ENCODE data around the gene TPST2.
"Not testable (repeated sequence)": the region's sequence is repeated elsewhere in the genome, so short reads cannot be mapped to it uniquely, and the experiment has no call there.

TPST2 gene

GRCh38 chr22:26621663-26622062, 31.7 kb upstream of the TPST2 start, which contains the start of gene CRYBA4:
Gene CRYBA4, plus strand, starts transcription at chr22:26621963. Its CDS starts 634 bp downstream, at chr22:26622597.
- Histone ChIP-seq H3K4me1 (ENCODE audit: control insufficient read depth in 1 of 2, insufficient read depth in 2 of 2, low read length in 2 of 2) (peaks cover 0 to 13% of the 10 kb centered on the region in 2 donors), H3K9me3 (ENCODE audit: control insufficient read depth in 1 of 2, low read length in 2 of 2) (no peaks in the 10 kb centered on the region)

DNA sequence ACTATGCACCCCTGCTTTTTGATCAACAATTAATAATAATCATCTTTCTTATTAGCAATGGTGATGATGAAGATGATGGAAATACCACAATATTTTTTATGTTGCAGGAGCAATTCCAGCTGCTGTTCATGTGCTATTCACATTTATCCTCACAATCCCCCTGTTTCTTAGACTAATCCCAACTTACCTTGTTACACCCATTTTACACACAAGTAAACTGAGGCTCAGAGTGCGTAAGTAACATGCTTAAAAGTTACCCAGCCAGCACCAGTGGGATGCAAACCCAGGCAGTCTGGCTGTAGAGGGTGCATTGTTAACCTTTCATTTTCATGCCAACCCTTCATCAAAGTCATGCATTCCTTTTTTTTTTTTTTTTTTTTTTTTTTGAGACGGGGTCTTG, 30.3 kb upstream of the TPST2 start:
- Histone ChIP-seq H3K4me3 (ENCODE audit: low read depth in 1 of 2, low read length in 2 of 2) (no peak overlapping the region), H3K27ac (ENCODE audit: low read depth, low read length) (no peak overlapping the region), H3K27me3 (ENCODE audit: control insufficient read depth in 1 of 2, insufficient read depth in 2 of 2, low read length in 2 of 2) (no peaks in the 10 kb centered on the region), H3K9ac (ENCODE audit: low read depth in 1 of 2, low read length in 2 of 2) (no peak overlapping the region), H3K36me3 (ENCODE audit: control insufficient read depth in 1 of 2, insufficient read depth in 2 of 2, low read length in 2 of 2) (no peaks in the 10 kb centered on the region), H3K4me1 (ENCODE audit: control insufficient read depth in 1 of 2, insufficient read depth in 2 of 2, low read length in 2 of 2) (peaks cover 0 to 13% of the 10 kb centered on the region in 2 donors), H3K9me3 (ENCODE audit: control insufficient read depth in 1 of 2, low read length in 2 of 2) (no peaks in the 10 kb centered on the region)

More at GRCh38 chr22:26621663-26622062, 31.7 kb upstream of the TPST2 start, which contains the start of gene CRYBA4:
- no peaks in the 10 kb centered on the region for H3K36me3 ChIP-seq (ENCODE audit: control insufficient read depth in 1 of 2, insufficient read depth in 2 of 2, low read length in 2 of 2)
- H3K27me3 ChIP-seq (ENCODE audit: control insufficient read depth in 1 of 2, insufficient read depth in 2 of 2, low read length in 2 of 2): no peaks in the 10 kb centered on the region
- H3K9ac ChIP-seq (ENCODE audit: low read depth in 1 of 2, low read length in 2 of 2): no peak within 1 kb of the TSS
- no peak within 1 kb of the TSS for H3K27ac ChIP-seq (ENCODE audit: low read depth, low read length)
- no peak within 1 kb of the TSS for H3K4me3 ChIP-seq (ENCODE audit: low read depth in 1 of 2, low read length in 2 of 2)

DNA sequence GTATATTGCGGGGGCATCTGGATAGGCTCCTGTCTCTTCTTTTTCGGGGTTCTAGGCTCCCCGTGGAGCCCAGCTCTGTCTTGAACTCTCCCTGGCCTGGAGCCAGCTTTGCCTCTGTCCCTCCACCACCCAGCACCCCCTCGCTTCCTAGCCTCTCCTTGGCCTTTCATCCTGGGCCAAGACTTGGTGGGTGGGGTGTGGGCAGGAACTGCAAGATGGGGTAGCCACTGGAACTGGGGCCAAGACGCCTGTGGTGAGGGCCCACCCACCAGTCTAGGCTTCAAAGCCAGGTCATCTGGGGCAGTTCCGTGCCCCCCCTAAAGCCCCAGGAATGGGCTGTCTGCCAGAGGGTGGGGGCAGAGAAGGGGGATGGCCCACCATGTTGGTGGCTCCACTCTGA, 29.6 kb upstream of the TPST2 start:
- Histone ChIP-seq H3K4me1 (ENCODE audit: control insufficient read depth in 1 of 2, insufficient read depth in 2 of 2, low read length in 2 of 2) (peaks cover 0 to 13% of the 10 kb centered on the region in 2 donors), H3K4me3 (ENCODE audit: low read depth in 1 of 2, low read length in 2 of 2) (no peak overlapping the region), H3K9ac (ENCODE audit: low read depth in 1 of 2, low read length in 2 of 2) (no peak overlapping the region), H3K9me3 (ENCODE audit: control insufficient read depth in 1 of 2, low read length in 2 of 2) (no peaks in the 10 kb centered on the region), H3K36me3 (ENCODE audit: control insufficient read depth in 1 of 2, insufficient read depth in 2 of 2, low read length in 2 of 2) (no peaks in the 10 kb centered on the region), H3K27me3 (ENCODE audit: control insufficient read depth in 1 of 2, insufficient read depth in 2 of 2, low read length in 2 of 2) (no peaks in the 10 kb centered on the region), H3K27ac (ENCODE audit: low read depth, low read length) (no peak overlapping the region)

GRCh38 chr22:26618455-26618854, 28.5 kb upstream of the TPST2 start:
- Histone ChIP-seq H3K4me1 (ENCODE audit: control insufficient read depth in 1 of 2, insufficient read depth in 2 of 2, low read length in 2 of 2) (peaks cover 0 to 13% of the 10 kb centered on the region in 2 donors), H3K9ac (ENCODE audit: low read depth in 1 of 2, low read length in 2 of 2) (no peak overlapping the region), H3K27me3 (ENCODE audit: control insufficient read depth in 1 of 2, insufficient read depth in 2 of 2, low read length in 2 of 2) (no peaks in the 10 kb centered on the region), H3K4me3 (ENCODE audit: low read depth in 1 of 2, low read length in 2 of 2) (no peak overlapping the region), H3K9me3 (ENCODE audit: control insufficient read depth in 1 of 2, low read length in 2 of 2) (no peaks in the 10 kb centered on the region), H3K36me3 (ENCODE audit: control insufficient read depth in 1 of 2, insufficient read depth in 2 of 2, low read length in 2 of 2) (no peaks in the 10 kb centered on the region), H3K27ac (ENCODE audit: low read depth, low read length) (no peak overlapping the region)

- Histone ChIP-seq H3K27ac (ENCODE audit: low read depth, low read length) (no peak within 1 kb of the TSS), H3K9me3 (ENCODE audit: control insufficient read depth in 1 of 2, low read length in 2 of 2) (no peaks in the 10 kb centered on the region), H3K27me3 (ENCODE audit: control insufficient read depth in 1 of 2, insufficient read depth in 2 of 2, low read length in 2 of 2) (no peaks in the 10 kb centered on the region), H3K9ac (ENCODE audit: low read depth in 1 of 2, low read length in 2 of 2) (no peak within 1 kb of the TSS), H3K4me1 (ENCODE audit: control insufficient read depth in 1 of 2, insufficient read depth in 2 of 2, low read length in 2 of 2) (peaks cover 0 to 13% of the 10 kb centered on the region in 2 donors), H3K4me3 (ENCODE audit: low read depth in 1 of 2, low read length in 2 of 2) (no peak within 1 kb of the TSS), H3K36me3 (ENCODE audit: control insufficient read depth in 1 of 2, insufficient read depth in 2 of 2, low read length in 2 of 2) (no peaks in the 10 kb centered on the region)
Observed at GRCh38 chr22:26617271-26618199, 27.6 kb upstream of the TPST2 start, which contains the start of gene CRYBB1. Gene CRYBB1, minus strand, starts transcription at chr22:26618027. Its CDS starts 1,708 bp downstream, at chr22:26616319.

GRCh38 chr22:26616650-26617049, 26.7 kb upstream of the TPST2 start:
- H3K9me3 ChIP-seq (ENCODE audit: control insufficient read depth in 1 of 2, low read length in 2 of 2): no peaks in the 10 kb centered on the region
- no peak overlapping the region for H3K4me3 ChIP-seq (ENCODE audit: low read depth in 1 of 2, low read length in 2 of 2)
- no peak overlapping the region for H3K27ac ChIP-seq (ENCODE audit: low read depth, low read length)
- H3K27me3 ChIP-seq (ENCODE audit: control insufficient read depth in 1 of 2, insufficient read depth in 2 of 2, low read length in 2 of 2): no peaks in the 10 kb centered on the region
- no peak overlapping the region for H3K9ac ChIP-seq (ENCODE audit: low read depth in 1 of 2, low read length in 2 of 2)
- H3K36me3 ChIP-seq (ENCODE audit: control insufficient read depth in 1 of 2, insufficient read depth in 2 of 2, low read length in 2 of 2): no peaks in the 10 kb centered on the region
- H3K4me1 ChIP-seq (ENCODE audit: control insufficient read depth in 1 of 2, insufficient read depth in 2 of 2, low read length in 2 of 2): peaks cover 0 to 13% of the 10 kb centered on the region in 2 donors

DNA sequence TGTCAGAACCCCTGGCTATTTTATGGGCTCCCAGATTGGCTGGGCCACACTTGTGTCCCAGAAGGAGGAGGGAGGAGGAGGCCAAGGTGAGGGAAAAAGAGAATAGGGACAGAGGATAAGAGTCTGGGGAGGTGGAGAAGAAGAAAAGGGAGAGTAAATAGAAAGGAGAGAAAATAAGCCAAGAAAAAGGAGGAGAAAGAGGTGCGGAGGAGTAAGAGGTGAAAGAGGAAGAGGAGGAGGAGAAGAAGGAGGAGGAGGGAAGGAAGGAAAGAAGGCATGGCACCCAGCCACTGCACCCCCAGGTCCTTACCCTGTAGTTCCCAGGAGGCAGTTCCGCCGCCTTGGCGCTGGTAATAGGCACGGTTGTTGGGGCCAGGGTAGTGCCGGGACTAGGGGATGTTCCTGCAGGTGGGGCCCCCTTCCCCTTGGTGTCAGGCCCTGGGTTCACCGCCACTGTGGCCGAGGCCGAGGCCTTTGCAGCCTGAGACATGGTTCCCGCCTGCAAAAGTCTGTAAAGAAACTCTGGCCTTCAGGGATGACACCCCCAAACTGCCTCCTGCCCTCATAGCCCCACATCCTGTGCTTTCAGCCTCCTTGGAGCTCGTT, 26.0 kb upstream of the TPST2 start:
- Histone ChIP-seq H3K9ac (ENCODE audit: low read depth in 1 of 2, low read length in 2 of 2) (no peak overlapping the region), H3K36me3 (ENCODE audit: control insufficient read depth in 1 of 2, insufficient read depth in 2 of 2, low read length in 2 of 2) (no peaks in the 10 kb centered on the region), H3K27ac (ENCODE audit: low read depth, low read length) (no peak overlapping the region), H3K4me3 (ENCODE audit: low read depth in 1 of 2, low read length in 2 of 2) (no peak overlapping the region), H3K9me3 (ENCODE audit: control insufficient read depth in 1 of 2, low read length in 2 of 2) (no peaks in the 10 kb centered on the region), H3K4me1 (ENCODE audit: control insufficient read depth in 1 of 2, insufficient read depth in 2 of 2, low read length in 2 of 2) (peaks cover 0 to 13% of the 10 kb centered on the region in 2 donors), H3K27me3 (ENCODE audit: control insufficient read depth in 1 of 2, insufficient read depth in 2 of 2, low read length in 2 of 2) (no peaks in the 10 kb centered on the region)

GRCh38 chr22:26615149-26615548, 25.2 kb upstream of the TPST2 start:
- H3K4me1 ChIP-seq (ENCODE audit: control insufficient read depth in 1 of 2, insufficient read depth in 2 of 2, low read length in 2 of 2): peaks cover 7 to 13% of the 10 kb centered on the region in 2 donors
- no peak overlapping the region for H3K27ac ChIP-seq (ENCODE audit: low read depth, low read length)
- no peaks in the 10 kb centered on the region for H3K27me3 ChIP-seq (ENCODE audit: control insufficient read depth in 1 of 2, insufficient read depth in 2 of 2, low read length in 2 of 2)
- H3K36me3 ChIP-seq (ENCODE audit: control insufficient read depth in 1 of 2, insufficient read depth in 2 of 2, low read length in 2 of 2): no peaks in the 10 kb centered on the region
- no peak overlapping the region for H3K9ac ChIP-seq (ENCODE audit: low read depth in 1 of 2, low read length in 2 of 2)
- H3K4me3 ChIP-seq (ENCODE audit: low read depth in 1 of 2, low read length in 2 of 2): no peak overlapping the region
- H3K9me3 ChIP-seq (ENCODE audit: control insufficient read depth in 1 of 2, low read length in 2 of 2): no peaks in the 10 kb centered on the region

GRCh38 chr22:26614322-26614721, 24.4 kb upstream of the TPST2 start:
- no peaks in the 10 kb centered on the region for H3K9me3 ChIP-seq (ENCODE audit: control insufficient read depth in 1 of 2, low read length in 2 of 2)
- H3K27ac ChIP-seq (ENCODE audit: low read depth, low read length): no peak overlapping the region
- peaks cover 13 to 16% of the 10 kb centered on the region in 2 donors for H3K4me1 ChIP-seq (ENCODE audit: control insufficient read depth in 1 of 2, insufficient read depth in 2 of 2, low read length in 2 of 2)
- no peak overlapping the region for H3K9ac ChIP-seq (ENCODE audit: low read depth in 1 of 2, low read length in 2 of 2)
- H3K36me3 ChIP-seq (ENCODE audit: control insufficient read depth in 1 of 2, insufficient read depth in 2 of 2, low read length in 2 of 2): no peaks in the 10 kb centered on the region
- H3K4me3 ChIP-seq (ENCODE audit: low read depth in 1 of 2, low read length in 2 of 2): no peak overlapping the region
- no peaks in the 10 kb centered on the region for H3K27me3 ChIP-seq (ENCODE audit: control insufficient read depth in 1 of 2, insufficient read depth in 2 of 2, low read length in 2 of 2)

DNA sequence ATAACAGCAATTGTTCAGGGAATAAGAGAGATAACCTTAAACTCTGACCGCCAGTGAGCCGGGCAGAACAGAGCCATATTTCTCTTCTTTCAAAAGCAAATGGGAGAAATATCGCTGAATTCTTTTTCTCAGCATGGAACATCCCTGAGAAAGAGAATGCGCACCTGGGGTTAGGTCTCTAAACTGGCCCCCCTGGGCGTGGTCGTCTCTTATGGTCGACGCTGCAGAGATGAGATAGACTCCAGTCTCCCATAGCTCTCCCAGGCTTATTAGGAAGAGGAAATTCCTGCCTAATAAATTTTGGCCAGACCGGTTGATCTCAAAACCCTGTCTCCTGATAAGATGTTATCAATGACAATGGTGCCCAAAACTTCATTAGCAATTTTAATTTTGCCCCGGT, 23.8 kb upstream of the TPST2 start:
- H3K4me3 ChIP-seq (ENCODE audit: low read depth in 1 of 2, low read length in 2 of 2); H3K9me3 ChIP-seq (ENCODE audit: control insufficient read depth in 1 of 2, low read length in 2 of 2); H3K9ac ChIP-seq (ENCODE audit: low read depth in 1 of 2, low read length in 2 of 2); H3K27ac ChIP-seq (ENCODE audit: low read depth, low read length); H3K27me3 ChIP-seq (ENCODE audit: control insufficient read depth in 1 of 2, insufficient read depth in 2 of 2, low read length in 2 of 2); H3K36me3 ChIP-seq (ENCODE audit: control insufficient read depth in 1 of 2, insufficient read depth in 2 of 2, low read length in 2 of 2): not testable (repeated sequence)
- peaks cover 13 to 16% of the 10 kb centered on the region in 2 donors for H3K4me1 ChIP-seq (ENCODE audit: control insufficient read depth in 1 of 2, insufficient read depth in 2 of 2, low read length in 2 of 2)

Measured in duodenal mucosa (tissue), 2 donors.